Endothelial cell of umbilical vein (primary cell): ENCODE data around the gene KBTBD13. TPM values are rescaled to one million over a fixed set of nuclear protein-coding genes. Genes with fewer than 3 reads are reported as not detected.

Experiments
- BruUV-seq: library from RNA; stranded (reverse); fragments of 400-500 nt; replicated peaks from 2 replicates; lab custom pipeline; 2021; lab: Mats Ljungman, UMichigan
- CTCF ChIA-PET: fragments of 300-600, 350-600 bp; sonication (Branson Sonifier 250); formaldehyde crosslinking; loops from one replicate; lab custom pipeline; 2021; ENCODE audit warnings: antibody characterized with exemption, inconsistent platforms; lab: Charles Lee
- POLR2A ChIA-PET: fragments of 300-600, 350-600 bp; sonication (Branson Sonifier 250); formaldehyde crosslinking; loops from one replicate; lab custom pipeline; 2021; ENCODE audit warnings: antibody characterized with exemption, inconsistent platforms; lab: Charles Lee
- DNase-seq: peaks from one replicate; pipeline ENCODE4 v3.0.0-alpha.2; 2011; ENCODE audit warnings: low read depth, low spot score
- FAIRE-seq: peaks from 2 replicates; lab custom pipeline; 2011; peaks lifted over from hg19 to GRCh38; lab: Jason Lieb, UNC
- H2AFZ ChIP-seq: 2 replicates; pipeline ENCODE4 v1.6.0; 2012; ENCODE audit warnings: low read depth, low read length, control low read depth, inconsistent platforms
- H3K27ac ChIP-seq: 2 replicates; pipeline ENCODE4 v1.5.1; 2011; ENCODE audit warnings: low read depth, mild to moderate bottlenecking, control low read depth, low read length, moderate library complexity; ENCODE audit not compliant: insufficient read depth
- H3K27me3 ChIP-seq, 2 experiments: 2 replicates each; pipeline versions ENCODE4 v1.6.0 to v1.6.1; 2011; ENCODE audit warnings: low read length in 2 of 2, mixed read lengths in 1 of 2; ENCODE audit not compliant: control insufficient read depth in 2 of 2, insufficient read depth in 2 of 2
- H3K36me3 ChIP-seq, 2 experiments: 2 replicates in 1 of 2; 3 replicates in 1 of 2; pipeline ENCODE4 v1.5.1; 2011; ENCODE audit warnings: low read length in 2 of 2, mild to moderate bottlenecking in 1 of 2, moderate library complexity in 1 of 2; ENCODE audit not compliant: control insufficient read depth in 2 of 2, insufficient read depth in 2 of 2; ENCODE audit errors: extremely low read depth in 1 of 2
- H3K4me1 ChIP-seq: 3 replicates; pipeline ENCODE4 v1.5.1; 2011; ENCODE audit warnings: mild to moderate bottlenecking, low read length; ENCODE audit not compliant: control insufficient read depth, insufficient read depth; ENCODE audit errors: extremely low read depth
- H3K4me2 ChIP-seq: 2 replicates; pipeline ENCODE4 v1.6.1; 2011; ENCODE audit warnings: low read length, control low read depth, mixed read lengths; ENCODE audit not compliant: insufficient read depth
- H3K4me3 ChIP-seq, 3 experiments: fragments of 200-600 bp in 1 of 3; sonication (generic), shearing (Covaris generic) in 1 of 3; replicated peaks in 1 of 3; 2 replicates each; pipeline ENCODE4 v1.5.1; 2011 to 2016; ENCODE audit warnings: control low read depth in 3 of 3, low read length in 3 of 3, mild to moderate bottlenecking in 2 of 3, inconsistent platforms in 1 of 3, low read depth in 1 of 3, moderate library complexity in 1 of 3; ENCODE audit not compliant: insufficient read depth in 1 of 3
- H3K79me2 ChIP-seq: 2 replicates; pipeline ENCODE4 v1.6.0; 2012; ENCODE audit warnings: low read length, inconsistent platforms; ENCODE audit not compliant: control insufficient read depth, insufficient read depth
- H3K9ac ChIP-seq: replicated peaks from 2 replicates; pipeline ENCODE3; 2011; ENCODE audit warnings: low read length, control low read depth; ENCODE audit not compliant: insufficient read depth; ENCODE audit errors: extremely low read depth
- H3K9me1 ChIP-seq: replicated peaks from 3 replicates; pipeline ENCODE4 v1.6.0; 2011; ENCODE audit warnings: mild to moderate bottlenecking, low read length; ENCODE audit not compliant: control insufficient read depth, insufficient read depth; ENCODE audit errors: extremely low read depth
- H3K9me3 ChIP-seq: replicated peaks from 2 replicates; pipeline ENCODE4 v1.5.1; 2012; ENCODE audit warnings: low read length, inconsistent platforms; ENCODE audit not compliant: control insufficient read depth, insufficient read depth
- H4K20me1 ChIP-seq: replicated peaks from 2 replicates; pipeline ENCODE3; 2011; ENCODE audit warnings: mild to moderate bottlenecking, low read length; ENCODE audit not compliant: control insufficient read depth, insufficient read depth; ENCODE audit errors: extremely low read depth
- EZH2 ChIP-seq: IDR thresholded peaks from 2 replicates; pipeline ENCODE4 v1.6.1; 2012; ENCODE audit warnings: borderline replicate concordance, low read depth, mild to moderate bottlenecking, moderate library complexity, low read length, inconsistent platforms; ENCODE audit not compliant: severe bottlenecking
- FOS ChIP-seq: IDR thresholded peaks from 2 replicates; pipeline ENCODE4 v1.6.1; 2011; ENCODE audit warnings: mild to moderate bottlenecking, low read length, moderate library complexity, borderline replicate concordance; ENCODE audit not compliant: insufficient read depth
- GATA2 ChIP-seq: IDR thresholded peaks from 2 replicates; pipeline ENCODE4 v1.7.0; 2011; ENCODE audit warnings: low read depth, mild to moderate bottlenecking, moderate library complexity, mixed read lengths, low read length; ENCODE audit not compliant: insufficient read length, insufficient read depth
- JUN ChIP-seq: IDR thresholded peaks from 2 replicates; pipeline ENCODE4 v1.6.1; 2011; ENCODE audit warnings: borderline replicate concordance, low read depth; ENCODE audit not compliant: insufficient read length, insufficient read depth
- MYC ChIP-seq: IDR thresholded peaks from one replicate; pipeline ENCODE4 v1.6.1; 2011; ENCODE audit warnings: mild to moderate bottlenecking, low read depth, low read length
- POLR2A ChIP-seq: IDR thresholded peaks from 2 replicates; pipeline ENCODE4 v1.6.1; 2012; ENCODE audit warnings: low read depth, mild to moderate bottlenecking, control low read depth, low read length
- POLR2AphosphoS5 ChIP-seq: IDR thresholded peaks from 2 replicates; pipeline ENCODE4 v1.6.1; 2012; ENCODE audit warnings: low read depth, mild to moderate bottlenecking, control low read depth, low read length, moderate library complexity; ENCODE audit not compliant: insufficient read depth
- dilution Hi-C: fragments of 300-500 bp; cut with MboI; formaldehyde crosslinking; loops from one replicate; pipeline ENCODE4 v1.15.0; 2019; ENCODE audit warnings: low sequenced_read_pairs; ENCODE audit not compliant: extremely low pct_ligation_motif_present
- intact Hi-C: fragments of 100-400 bp; cut with micrococcal nuclease; formaldehyde crosslinking; loops from one replicate; pipeline ENCODE4 v1.10.0; 2022
- polyA plus RNA-seq, 4 experiments: library from polyadenylated mRNA; depleted of rRNA in 3 of 4; stranded (reverse) in 3 of 4; unstranded in 1 of 4; fragments of >200 nt; gene quantifications; 2 replicates each; pipeline versions ENCODE4 v1.2.1 to v1.2.3, GENCODE V29; 2011 to 2012; ENCODE audit warnings: missing spikeins in 1 of 4
- total RNA-seq: library from RNA; stranded (reverse); gene quantifications from 2 replicates; pipeline ENCODE4 v1.2.3, GENCODE V29; 2021
- TF ChIP-seq, protein P1 (sequence below): IDR thresholded peaks from 2 replicates; pipeline ENCODE4 v1.6.1; 2011; ENCODE audit not compliant: insufficient read depth, insufficient read length

The KBTBD13 gene
- total and polyA plus RNA-seq, 2 donors (not counting 3 experiments of a cell fraction or from before 2014, with no cell fraction given): not detected

DNA sequence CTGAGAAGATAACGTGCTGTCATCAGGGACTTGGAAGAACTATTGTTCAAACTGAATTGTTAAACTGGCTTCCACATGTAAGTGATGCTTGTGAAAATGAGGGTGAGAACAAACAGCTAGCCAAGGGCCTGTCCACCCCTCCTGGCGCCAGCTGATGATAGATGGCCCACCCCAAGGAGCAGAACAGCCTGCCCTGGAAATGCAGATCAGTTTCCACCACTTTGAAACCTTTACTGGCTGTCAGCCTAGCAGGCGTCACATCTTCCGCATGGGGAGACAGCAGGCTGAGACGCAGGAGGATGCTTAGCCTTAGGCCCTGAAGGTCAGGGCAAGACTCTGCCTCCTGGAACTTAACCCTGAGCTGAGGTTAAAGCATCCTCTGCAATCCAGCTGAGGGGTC is 37.7 kb upstream of the KBTBD13 start:
- Histone ChIP-seq H3K9me3 (no peaks in the 10 kb centered on the region), H3K9ac (no peak overlapping the region), H3K27me3 (no peaks in the 10 kb centered on the region), H3K4me3 (no peak overlapping the region), H3K79me2 (no peaks in the 10 kb centered on the region), H2AFZ (no peak overlapping the region), H3K36me3 (no peaks in the 10 kb centered on the region), H3K27ac (no peak overlapping the region), H3K4me1 (no peaks in the 10 kb centered on the region), H3K4me2 (no peak overlapping the region), H3K9me1 (no peaks in the 10 kb centered on the region), H4K20me1 (no peaks in the 10 kb centered on the region)
- no TSS peak for BruUV-seq
- TF ChIP-seq EZH2 (no peak), POLR2AphosphoS5 (no peak), JUN (no peak), POLR2A (no peak), FOS (no peak), GATA2 (no peak), MYC (no peak)
- TF ChIP-seq, protein P1, sequence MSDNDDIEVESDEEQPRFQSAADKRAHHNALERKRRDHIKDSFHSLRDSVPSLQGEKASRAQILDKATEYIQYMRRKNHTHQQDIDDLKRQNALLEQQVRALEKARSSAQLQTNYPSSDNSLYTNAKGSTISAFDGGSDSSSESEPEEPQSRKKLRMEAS: no peak
- DNase-seq (no peak), FAIRE-seq (no peak)
- ChIA-PET POLR2A (no interaction called here), CTCF (interaction anchor here (0.7 to 1.5 kb wide), 3 partner anchors 16 to 63 kb away, joined by 3 to 4 read pairs (median 3); no protein-coding TSS in a partner anchor)
- intact Hi-C loops (no loop called here), dilution Hi-C loops (no loop called here)

DNA sequence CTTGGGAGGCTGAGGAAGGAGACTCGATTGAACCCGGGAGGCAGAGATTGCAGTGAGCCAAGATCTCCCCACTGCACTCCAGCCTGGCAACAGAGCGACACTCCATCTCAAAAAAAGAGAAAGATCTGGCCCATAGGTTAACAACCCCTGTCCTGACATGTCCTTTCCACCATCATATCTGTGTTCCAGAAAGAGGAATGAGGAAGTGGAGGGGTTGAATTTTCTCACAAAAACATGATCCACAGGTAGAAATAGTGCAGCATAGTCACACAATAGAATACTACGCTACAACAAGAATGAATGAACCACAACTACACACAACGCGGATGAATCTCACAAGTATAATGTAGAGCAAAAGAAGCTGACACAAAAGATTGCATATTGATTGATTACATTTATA is 36.1 kb upstream of the KBTBD13 start:
- no peak overlapping the region for H3K27ac ChIP-seq
- no peak overlapping the region for H3K9ac ChIP-seq
- H3K79me2 ChIP-seq: no peaks in the 10 kb centered on the region
- no peaks in the 10 kb centered on the region for H3K36me3 ChIP-seq
- intact Hi-C loops (no loop called here), dilution Hi-C loops (no loop called here)
- no peaks in the 10 kb centered on the region for H3K4me1 ChIP-seq
- DNase-seq: no peak
- ChIA-PET CTCF (interaction anchor here (1.0 kb wide), 1 partner anchor 8 kb away, joined by 3 read pairs; no protein-coding TSS in a partner anchor), POLR2A (no interaction called here)
- H3K4me3 ChIP-seq: no peak overlapping the region
- no peaks in the 10 kb centered on the region for H3K9me3 ChIP-seq
- no peaks in the 10 kb centered on the region for H4K20me1 ChIP-seq
- H3K9me1 ChIP-seq: no peaks in the 10 kb centered on the region
- H2AFZ ChIP-seq: no peak overlapping the region
- no peak for FAIRE-seq
- TF ChIP-seq JUN (no peak), MYC (no peak), FOS (no peak)
- H3K27me3 ChIP-seq: no peaks in the 10 kb centered on the region
- no peak overlapping the region for H3K4me2 ChIP-seq
- no TSS peak for BruUV-seq
